Kidney (tissue), 14 donors: ENCODE data around the gene DDB1. TPM values are rescaled to one million over a fixed set of nuclear protein-coding genes. Genes with fewer than 3 reads are reported as not detected.

Source experiments
- DNase-seq, 5 donors: peaks; one replicate each; pipeline ENCODE4 v3.0.0-alpha.2; 2013 to 2020
- FAIRE-seq: peaks from 2 replicates; lab custom pipeline; 2012; peaks lifted over from hg19 to GRCh38; lab: Jason Lieb, UNC
- H3K27ac ChIP-seq, 2 donors: one replicate each; pipeline ENCODE4 v1.7.0; 2013; ENCODE audit warnings: low read depth in 2 of 2, low read length in 2 of 2, inconsistent platforms in 1 of 2
- H3K27me3 ChIP-seq: one replicate; pipeline ENCODE4 v1.7.1; 2013; ENCODE audit warnings: low read length, inconsistent platforms; ENCODE audit not compliant: control insufficient read depth, insufficient read depth
- H3K36me3 ChIP-seq, 3 donors: one replicate each; pipeline versions ENCODE4 v1.7.0 to v1.7.1; 2013; ENCODE audit warnings: low read length in 3 of 3, control low read depth in 1 of 3, inconsistent platforms in 1 of 3; ENCODE audit not compliant: insufficient read depth in 3 of 3, control insufficient read depth in 2 of 3
- H3K4me1 ChIP-seq, 3 donors: one replicate each; pipeline versions ENCODE4 v1.7.0 to v1.7.1; 2013; ENCODE audit warnings: low read length in 3 of 3, inconsistent platforms in 1 of 3, low read depth in 1 of 3; ENCODE audit not compliant: control insufficient read depth in 2 of 3, insufficient read depth in 2 of 3
- H3K4me3 ChIP-seq, 3 donors: one replicate each; pipeline versions ENCODE4 v1.7.0 to v1.8.1; 2013; ENCODE audit warnings: low read length in 3 of 3, control low read depth in 1 of 3, inconsistent platforms in 1 of 3
- H3K9ac ChIP-seq, 3 donors: one replicate each; pipeline versions ENCODE4 v1.7.0 to v1.7.1; 2013; ENCODE audit warnings: low read length in 3 of 3, control low read depth in 1 of 3, inconsistent platforms in 1 of 3
- H3K9me3 ChIP-seq, 3 donors: one replicate each; pipeline versions ENCODE4 v1.7.0 to v1.7.1; 2013; ENCODE audit warnings: low read length in 3 of 3, control low read depth in 1 of 3, inconsistent platforms in 1 of 3; ENCODE audit not compliant: control insufficient read depth in 2 of 3, insufficient read depth in 1 of 3
- intact Hi-C: fragments of 100-400 bp; cut with DNase I; formaldehyde crosslinking; loops from one replicate; pipeline ENCODE4 v1.11.1; 2022
- polyA plus RNA-seq: library from polyadenylated mRNA; stranded (reverse); fragments of 350-450 nt; fragmentation: Illumina TruSeq; extraction: RNeasy Lipid Tissue Mini Kit (QIAGEN cat#74804); gene quantifications from one replicate; pipeline ENCODE4 v1.2.3, GENCODE V29; 2014; ENCODE audit warnings: low read depth, low replicate concordance; ENCODE audit not compliant: insufficient read depth
- total RNA-seq: library from RNA; stranded (reverse); fragmentation: NEBNext Ultra II Directional; extraction: Animal tissue kit (Norgen Biotek cat#: 25700); gene quantifications from one replicate; pipeline ENCODE4 v1.2.1, GENCODE V29; 2021
- TF ChIP-seq, protein P1 (sequence below): IDR thresholded peaks from 3 replicates; pipeline ENCODE4 v1.5.1; 2012; ENCODE audit warnings: mild to moderate bottlenecking, moderate library complexity, borderline replicate concordance; ENCODE audit not compliant: insufficient read depth; ENCODE audit errors: extremely low read depth
- donor health status: control.
- donor health status: control.
- donor health status: control.
- donor health status: control.
- donor health status: control.
- donor health status: DM: yes; HTN: yes; CAD: no.
- donor health status: Normal renal cell carcinoma (clear cell type).

DDB1 gene
- total and polyA plus RNA-seq, 2 donors from 2014 or later = 131 to 185 TPM

DNA sequence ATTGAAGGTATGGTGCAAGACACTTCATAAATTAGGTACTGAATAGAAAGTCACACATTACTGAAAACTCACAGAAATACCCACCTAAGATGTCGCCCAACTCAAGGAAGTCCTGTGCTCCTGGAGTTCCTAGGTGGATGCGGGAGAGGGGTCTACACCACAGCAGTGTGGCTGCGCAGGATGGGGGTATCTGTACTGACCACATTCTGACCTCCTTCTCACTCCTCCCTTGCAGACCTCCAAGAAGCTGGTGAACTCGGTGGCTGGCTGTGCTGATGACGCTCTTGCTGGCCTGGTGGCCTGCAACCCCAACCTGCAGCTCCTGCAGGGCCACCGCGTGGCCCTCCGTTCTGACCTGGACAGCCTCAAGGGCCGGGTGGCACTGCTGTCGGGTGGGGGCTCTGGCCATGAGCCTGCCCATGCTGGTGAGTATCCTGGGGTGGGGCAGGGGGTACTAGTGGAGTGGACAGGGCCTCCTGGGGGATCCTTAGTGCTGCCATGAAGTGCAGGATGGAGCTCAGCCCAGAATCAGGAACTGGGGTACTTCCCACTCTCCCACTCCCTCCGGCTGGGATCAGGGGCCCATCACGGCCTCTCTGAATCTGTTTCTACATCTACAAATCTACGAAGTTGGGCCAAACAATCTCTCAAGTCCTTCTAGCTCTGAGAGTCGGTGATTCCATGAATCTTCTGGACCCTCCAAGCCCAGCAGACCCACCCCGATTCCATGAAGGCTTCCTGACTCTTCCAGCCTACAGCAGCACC, 5.0 kb upstream of the DDB1 start:
- Histone ChIP-seq H3K9me3 (no peaks in the 10 kb centered on the region), H3K9ac (no peak overlapping the region), H3K36me3 (peaks cover 0 to 40% (median 10%) of the 10 kb centered on the region in 3 donors), H3K27me3 (no peaks in the 10 kb centered on the region), H3K4me3 (no peak overlapping the region), H3K4me1 (peaks cover 0 to 24% (median 10%) of the 10 kb centered on the region in 3 donors), H3K27ac (no peak overlapping the region)
- TF ChIP-seq, protein P1, sequence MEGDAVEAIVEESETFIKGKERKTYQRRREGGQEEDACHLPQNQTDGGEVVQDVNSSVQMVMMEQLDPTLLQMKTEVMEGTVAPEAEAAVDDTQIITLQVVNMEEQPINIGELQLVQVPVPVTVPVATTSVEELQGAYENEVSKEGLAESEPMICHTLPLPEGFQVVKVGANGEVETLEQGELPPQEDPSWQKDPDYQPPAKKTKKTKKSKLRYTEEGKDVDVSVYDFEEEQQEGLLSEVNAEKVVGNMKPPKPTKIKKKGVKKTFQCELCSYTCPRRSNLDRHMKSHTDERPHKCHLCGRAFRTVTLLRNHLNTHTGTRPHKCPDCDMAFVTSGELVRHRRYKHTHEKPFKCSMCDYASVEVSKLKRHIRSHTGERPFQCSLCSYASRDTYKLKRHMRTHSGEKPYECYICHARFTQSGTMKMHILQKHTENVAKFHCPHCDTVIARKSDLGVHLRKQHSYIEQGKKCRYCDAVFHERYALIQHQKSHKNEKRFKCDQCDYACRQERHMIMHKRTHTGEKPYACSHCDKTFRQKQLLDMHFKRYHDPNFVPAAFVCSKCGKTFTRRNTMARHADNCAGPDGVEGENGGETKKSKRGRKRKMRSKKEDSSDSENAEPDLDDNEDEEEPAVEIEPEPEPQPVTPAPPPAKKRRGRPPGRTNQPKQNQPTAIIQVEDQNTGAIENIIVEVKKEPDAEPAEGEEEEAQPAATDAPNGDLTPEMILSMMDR = no peak
- no peak for FAIRE-seq
- intact Hi-C loops = loop anchor here (5.0 kb wide), 1 partner anchor 49 kb away; no protein-coding TSS in a partner anchor
- no peak for DNase-seq

DNA sequence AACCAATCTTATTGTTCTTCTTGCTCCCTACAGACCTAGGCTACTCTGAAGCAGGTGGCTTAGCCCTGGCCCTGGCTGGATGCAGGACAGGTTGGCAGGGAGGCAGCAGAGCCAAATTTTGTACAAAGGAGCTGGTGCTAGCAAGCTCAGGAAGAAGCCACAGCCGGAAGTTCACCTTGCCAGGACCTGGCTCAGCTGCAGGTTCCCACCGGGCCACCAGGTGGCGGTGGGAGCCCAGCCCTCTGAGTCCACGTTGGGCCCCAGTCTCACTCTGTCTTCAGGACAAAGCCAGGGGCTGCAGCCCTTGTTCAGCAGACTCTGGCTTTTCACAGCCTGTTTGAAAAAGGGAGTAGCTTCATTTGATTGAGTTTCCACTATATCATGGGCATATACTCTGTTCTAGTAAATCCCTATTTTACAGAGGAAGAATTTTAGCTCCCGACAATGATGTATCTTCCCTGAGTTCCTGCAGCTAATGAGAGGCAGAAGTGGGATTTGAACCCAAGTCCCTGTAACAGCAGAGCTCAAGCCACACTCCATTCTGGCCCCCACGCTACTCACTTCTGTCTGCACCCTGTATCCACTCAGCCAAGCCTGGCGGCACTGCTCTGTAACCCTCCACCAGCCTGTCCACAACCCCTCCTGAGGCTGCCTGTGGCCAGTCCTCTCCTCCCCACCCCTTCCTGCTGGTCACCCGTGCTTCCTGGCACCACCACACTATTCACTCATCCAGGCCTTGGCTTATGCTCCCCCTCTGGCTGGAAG, 3.4 kb upstream of the DDB1 start:
- H3K4me1 ChIP-seq = peaks cover 4 to 28% (median 11%) of the 10 kb centered on the region in 3 donors
- peak; percentile 88 to 92 (median 90) for DNase-seq
- TF ChIP-seq, protein P1 = peak; percentile 96
- H3K27me3 ChIP-seq = no peaks in the 10 kb centered on the region
- H3K36me3 ChIP-seq = peaks cover 0 to 25% (median 5%) of the 10 kb centered on the region in 3 donors
- peak overlapping the region; percentile 65 to 67 for H3K27ac ChIP-seq
- FAIRE-seq = no peak
- no peaks in the 10 kb centered on the region for H3K9me3 ChIP-seq
- intact Hi-C loops = loop anchor here (5.0 kb wide), 1 partner anchor 51 kb away; no protein-coding TSS in a partner anchor
- H3K9ac ChIP-seq = peak overlapping the region in 1 of 3 donors; percentile 5
- H3K4me3 ChIP-seq = no peak overlapping the region

DNA sequence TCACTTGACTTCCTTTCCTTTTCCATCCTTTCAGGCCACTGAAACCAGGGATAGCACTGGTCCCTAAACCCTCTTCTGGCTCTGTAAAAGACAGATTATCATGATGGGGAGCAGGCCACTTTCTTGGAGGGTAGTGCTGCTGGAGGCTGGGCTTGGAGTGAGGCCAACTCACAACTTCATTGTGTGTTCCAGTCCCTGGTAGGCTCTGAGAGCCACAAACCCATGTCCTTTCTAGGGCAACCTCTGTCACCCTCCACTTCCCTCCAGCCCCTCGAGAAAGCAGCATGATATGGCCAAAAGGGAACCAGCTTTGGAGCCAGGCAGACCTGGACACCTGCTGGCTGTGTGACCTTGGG, 2.4 kb upstream of the DDB1 start:
- Histone ChIP-seq H3K27ac (peak overlapping the region; percentile 33 to 48), H3K36me3 (peaks cover 0 to 15% (median 5%) of the 10 kb centered on the region in 3 donors), H3K4me3 (peak overlapping the region in 2 of 3 donors; percentile 6 to 92), H3K9ac (peak overlapping the region in 1 of 3 donors; percentile 30), H3K4me1 (peaks cover 4 to 34% (median 17%) of the 10 kb centered on the region in 3 donors), H3K27me3 (no peaks in the 10 kb centered on the region), H3K9me3 (no peaks in the 10 kb centered on the region)
- intact Hi-C loops = loop anchor here (5.0 kb wide), 1 partner anchor 52 kb away; no protein-coding TSS in a partner anchor
- TF ChIP-seq, protein P1 = no peak
- no peak for FAIRE-seq
- DNase-seq = no peak
